Spleen (tissue), 11 donors: ENCODE results near the gene CALN1. TPM values are rescaled to one million over a fixed set of nuclear protein-coding genes. Genes with fewer than 3 reads are reported as not detected.

ENCODE experiments used
- DNase-seq: peaks from one replicate; pipeline ENCODE4 v3.0.0-alpha.2; 2020
- H3K27ac ChIP-seq, 8 donors: fragments of 200-600 bp; sonication (generic) in 7 of 8; 1 replicate in 4 of 8; 2 replicates in 4 of 8; pipeline versions ENCODE4 v1.5.0 to v1.8.0; 2016 to 2021; ENCODE audit warnings: inconsistent platforms in 4 of 8, mild to moderate bottlenecking in 4 of 8, moderate library complexity in 1 of 8
- H3K27me3 ChIP-seq, 7 donors: fragments of 200-600 bp; sonication (generic) in 6 of 7; replicated peaks in 1 of 7; 1 replicate in 4 of 7; 2 replicates in 3 of 7; pipeline versions ENCODE4 v1.5.0 to v1.8.0; 2016 to 2021; ENCODE audit warnings: inconsistent platforms in 3 of 7, mild to moderate bottlenecking in 1 of 7
- H3K36me3 ChIP-seq, 6 donors: fragments of 200-600 bp; sonication (generic) in 5 of 6; 1 replicate in 4 of 6; 2 replicates in 2 of 6; pipeline versions ENCODE4 v1.5.0 to v1.8.0; 2016 to 2021; ENCODE audit warnings: inconsistent platforms in 2 of 6
- H3K4me1 ChIP-seq, 6 donors: fragments of 200-600 bp; sonication (generic) in 5 of 6; 1 replicate in 3 of 6; 2 replicates in 3 of 6; pipeline versions ENCODE4 v1.5.0 to v1.8.0; 2016 to 2021; ENCODE audit warnings: inconsistent platforms in 3 of 6
- H3K4me3 ChIP-seq, 8 donors: fragments of 200-600 bp; sonication (generic) in 7 of 8; 1 replicate in 4 of 8; 2 replicates in 4 of 8; pipeline versions ENCODE4 v1.5.0 to v1.8.0; 2016 to 2021; ENCODE audit warnings: inconsistent platforms in 4 of 8, mild to moderate bottlenecking in 4 of 8, moderate library complexity in 2 of 8
- H3K9me3 ChIP-seq, 8 donors: fragments of 200-600 bp; sonication (generic) in 7 of 8; 1 replicate in 4 of 8; 2 replicates in 4 of 8; pipeline versions ENCODE4 v1.5.0 to v1.8.0; 2016 to 2021; ENCODE audit warnings: inconsistent platforms in 4 of 8
- CTCF ChIP-seq, 11 experiments: fragments of 200-600 bp in 7 of 11; fragments of 450-650 bp in 4 of 11; sonication (generic) in 4 of 11; IDR thresholded peaks in 8 of 11; conservative IDR thresholded peaks in 3 of 11; 1 replicate in 7 of 11; 2 replicates in 4 of 11; pipeline versions ENCODE4 v1.4.0 to v1.8.0; 2016 to 2021; ENCODE audit warnings: antibody characterized with exemption in 11 of 11, inconsistent platforms in 4 of 11, mild to moderate bottlenecking in 1 of 11
- POLR2A ChIP-seq, 3 donors: fragments of 450-650 bp; IDR thresholded peaks; one replicate each; pipeline ENCODE4 v1.5.1; 2017; ENCODE audit warnings: antibody characterized with exemption in 3 of 3, mild to moderate bottlenecking in 1 of 3
- POLR2AphosphoS5 ChIP-seq, 3 donors: sonication (generic); formaldehyde crosslinking; IDR thresholded peaks; one replicate each; pipeline ENCODE4 v1.5.1; 2017; ENCODE audit warnings: antibody characterized with exemption in 3 of 3
- WGBS, 5 donors: extraction: QIAGEN DNeasy Blood & Tissue Kit in 3 of 5; methylation state at CpG; one replicate each; pipeline versions ENCODE4 v1.1.5 to v1.1.7; 2013 to 2018; 5-methylcytosine and 5-hydroxymethylcytosine counted together
- intact Hi-C: fragments of 100-400 bp; cut with DNase I; formaldehyde crosslinking; loops from one replicate; pipeline ENCODE4 v1.15.0; 2023; ENCODE audit warnings: low total_unique reads
- polyA plus RNA-seq, 3 donors: library from polyadenylated mRNA; stranded (reverse); fragments of 200-250 nt; gene quantifications; one replicate each; pipeline ENCODE4 v1.2.1, GENCODE V29; 2013
- total RNA-seq, 7 donors: library from RNA; depleted of rRNA in 3 of 7; stranded (reverse); fragments of >200 nt in 3 of 7; fragmentation: NEBNext Ultra II Directional in 4 of 7; extraction: Animal tissue kit (Norgen Biotek cat#: 25700) in 4 of 7; gene quantifications; one replicate each; pipeline versions ENCODE4 v1.1.0 to v1.2.1, GENCODE V29; 2016 to 2021
- donor health status: healthy with polysubstance abuse.
- donor health status: DM: no; HTN: no; CAD: no; lungs with moderate emphysema.
- donor health status: DM: no; HTN: no; CAD: no.
- donor health status: Bipolar disorder and iron deficiency.
- donor health status: healthy.
- donor health status: DM: no; HTN: no; CAD: no.
- donor health status: DM: yes; HTN: yes; CAD: no.

CALN1 gene
- total and polyA plus RNA-seq, 10 donors = under 0.01 to 0.19 (median 0.03) TPM; not detected in 7

DNA sequence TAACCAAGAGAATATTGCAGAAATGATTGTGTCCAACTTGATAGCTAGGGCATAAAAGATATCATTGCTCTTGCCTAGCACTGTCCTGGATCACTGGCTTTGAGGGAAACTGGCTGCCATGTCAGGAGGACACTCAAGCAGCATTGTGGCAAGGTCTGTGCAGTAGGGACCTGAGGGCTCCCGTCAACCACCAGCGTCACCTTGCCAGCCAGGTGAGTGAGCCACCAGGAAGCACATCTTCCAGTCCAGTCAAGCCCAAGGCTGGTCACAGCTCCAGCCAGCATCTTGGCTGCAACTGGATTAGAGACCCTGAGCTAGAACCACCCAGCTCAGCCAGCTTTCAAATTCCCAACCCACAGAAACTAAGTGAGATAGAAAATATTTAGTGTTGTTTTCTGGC, 392.7 kb downstream of the CALN1 start:
- intact Hi-C loops = no loop called here
- 82 to 98% (median 93%) methylated on average over 2 of the region's 2 CpGs for WGBS, 5 donors
- H3K4me3 ChIP-seq = no peak overlapping the region
- TF ChIP-seq POLR2AphosphoS5 (IDR thresholded peaks at IDR 0.05) (no peak), POLR2A (IDR thresholded peaks at IDR 0.05) (no peak), CTCF (IDR thresholded peaks at IDR 0.05 in 8 of 11, conservative IDR thresholded peaks at IDR 0.05 in 3 of 11) (no peak)
- H3K27ac ChIP-seq = no peak overlapping the region
- no peaks in the 10 kb centered on the region for H3K36me3 ChIP-seq
- H3K9me3 ChIP-seq = peaks cover 0 to 32% (median 14%) of the 10 kb centered on the region in 8 donors
- H3K27me3 ChIP-seq = no peaks in the 10 kb centered on the region
- no peaks in the 10 kb centered on the region for H3K4me1 ChIP-seq
- no peak for DNase-seq

DNA sequence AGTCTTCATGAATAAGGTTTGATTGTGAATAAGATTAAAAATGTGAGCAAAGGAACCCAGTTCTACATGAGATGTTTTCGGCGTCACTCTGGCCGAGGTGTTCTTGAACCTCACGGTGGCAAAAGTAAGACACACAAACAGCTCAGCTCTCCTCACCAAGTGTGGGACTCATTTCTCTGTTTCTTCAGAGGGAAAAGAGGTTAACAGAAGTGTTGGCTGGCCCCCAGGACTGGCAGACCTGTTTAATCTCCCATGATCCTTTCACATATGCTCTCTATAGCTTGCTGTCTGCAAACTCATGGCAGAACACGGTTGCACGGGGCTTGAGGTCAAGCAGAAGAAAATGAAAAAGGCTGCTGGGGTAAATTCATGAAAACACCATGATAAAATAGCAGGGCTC, 394.4 kb downstream of the CALN1 start:
- 80 to 95% (median 92%) methylated on average over 6 of the region's 6 CpGs for WGBS, 5 donors
- Histone ChIP-seq H3K36me3 (no peaks in the 10 kb centered on the region), H3K27ac (no peak overlapping the region), H3K4me1 (no peaks in the 10 kb centered on the region), H3K4me3 (no peak overlapping the region), H3K27me3 (no peaks in the 10 kb centered on the region), H3K9me3 (peaks cover 0 to 32% (median 14%) of the 10 kb centered on the region in 8 donors)
- DNase-seq = no peak
- TF ChIP-seq POLR2A (IDR thresholded peaks at IDR 0.05) (no peak), POLR2AphosphoS5 (IDR thresholded peaks at IDR 0.05) (no peak), CTCF (IDR thresholded peaks at IDR 0.05 in 8 of 11, conservative IDR thresholded peaks at IDR 0.05 in 3 of 11) (no peak)
- intact Hi-C loops = no loop called here

- intact Hi-C loops = no loop called here
- WGBS, 5 donors = 68 to 90% (median 85%) methylated on average over 3 of the region's 3 CpGs
Observed at GRCh38 chr7:72016574-72016973, 395.6 kb downstream of the CALN1 start.

GRCh38 chr7:72015136-72015535, 397.0 kb downstream of the CALN1 start:
- Histone ChIP-seq H3K27me3 (no peaks in the 10 kb centered on the region), H3K4me3 (no peak overlapping the region), H3K4me1 (no peaks in the 10 kb centered on the region), H3K9me3 (peaks cover 0 to 26% (median 14%) of the 10 kb centered on the region in 8 donors), H3K27ac (no peak overlapping the region), H3K36me3 (no peaks in the 10 kb centered on the region)
- intact Hi-C loops = no loop called here
- no peak for DNase-seq
- 86 to 94% (median 88%) methylated on average over 4 of the region's 4 CpGs for WGBS, 5 donors
- no peak for TF ChIP-seq POLR2AphosphoS5 (IDR thresholded peaks at IDR 0.05)
- TF ChIP-seq CTCF (IDR thresholded peaks at IDR 0.05 in 8 of 11, conservative IDR thresholded peaks at IDR 0.05 in 3 of 11) = no peak
- TF ChIP-seq POLR2A (IDR thresholded peaks at IDR 0.05) = no peak

More at GRCh38 chr7:72016574-72016973, 395.6 kb downstream of the CALN1 start:
- no peaks in the 10 kb centered on the region for H3K27me3 ChIP-seq
- peaks cover 0 to 29% (median 14%) of the 10 kb centered on the region in 8 donors for H3K9me3 ChIP-seq
- no peaks in the 10 kb centered on the region for H3K36me3 ChIP-seq
- no peak for TF ChIP-seq CTCF (IDR thresholded peaks at IDR 0.05 in 8 of 11, conservative IDR thresholded peaks at IDR 0.05 in 3 of 11)
- no peak for TF ChIP-seq POLR2AphosphoS5 (IDR thresholded peaks at IDR 0.05)
- no peak for TF ChIP-seq POLR2A (IDR thresholded peaks at IDR 0.05)
- H3K4me3 ChIP-seq = no peak overlapping the region
- H3K4me1 ChIP-seq = no peaks in the 10 kb centered on the region
- no peak overlapping the region for H3K27ac ChIP-seq
- no peak for DNase-seq
